ENCODE measurements around the gene SH3BP5. TPM values are rescaled to one million over a fixed set of nuclear protein-coding genes. Genes with fewer than 3 reads are reported as not detected.
"Not testable (repeated sequence)": the region's sequence is repeated elsewhere in the genome, so short reads cannot be mapped to it uniquely, and the experiment has no call there.

The SH3BP5 gene
- total and polyA plus RNA-seq, 12 donors, result 119 to 1,158 (median 180) TPM

DNA sequence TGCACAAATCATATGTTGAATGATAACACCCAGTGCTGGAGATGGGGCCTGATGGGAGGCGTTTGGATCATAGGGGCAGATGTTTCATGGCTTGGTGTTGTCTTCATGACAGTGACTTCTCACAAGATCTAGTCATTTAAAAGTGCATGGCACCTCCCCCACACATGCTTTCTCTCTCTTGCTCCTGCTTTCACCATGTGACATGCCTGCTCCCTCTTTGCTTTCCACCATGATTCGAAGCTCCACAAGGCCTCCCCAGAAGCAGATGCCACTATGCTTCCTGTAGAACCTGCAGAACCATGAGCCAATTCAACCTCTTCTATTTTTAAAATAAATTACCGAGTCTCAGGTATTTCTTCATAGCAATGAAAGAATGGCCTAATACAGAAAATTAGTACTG, 17.8 kb upstream of the SH3BP5 start:
- intact Hi-C loops (cut with DNase I), result no loop called here
- H3K9me3 ChIP-seq (replicated peaks in 1 of 3), result no peaks in the 10 kb centered on the region
- no peak for DNase-seq
- H3K27ac ChIP-seq, result no peak overlapping the region
- no peak for TF ChIP-seq CTCF (IDR thresholded peaks at IDR 0.05)
- TF ChIP-seq POLR2A (IDR thresholded peaks at IDR 0.05), result no peak
- H3K4me1 ChIP-seq (replicated peaks in 1 of 2), result peaks cover 0 to 4% of the 10 kb centered on the region in 2 donors
- no peaks in the 10 kb centered on the region for H3K27me3 ChIP-seq
- 85 to 90% (median 86%) methylated on average over 3 of the region's 3 CpGs for WGBS, 4 donors
- no peaks in the 10 kb centered on the region for H3K36me3 ChIP-seq (replicated peaks in 1 of 2)
- no peak overlapping the region for H3K4me3 ChIP-seq

- H3K9me3 ChIP-seq (replicated peaks in 1 of 3); H3K27ac ChIP-seq; H3K36me3 ChIP-seq (replicated peaks in 1 of 2); intact Hi-C loops (cut with DNase I); H3K4me1 ChIP-seq (replicated peaks in 1 of 2); DNase-seq; H3K4me3 ChIP-seq; H3K27me3 ChIP-seq: not testable (repeated sequence)
- WGBS, 4 donors, result 92 to 98% (median 95%) methylated on average over 5 of the region's 5 CpGs
Measured at GRCh38 chr3:15349438-15349837, 17.1 kb upstream of the SH3BP5 start.

DNA sequence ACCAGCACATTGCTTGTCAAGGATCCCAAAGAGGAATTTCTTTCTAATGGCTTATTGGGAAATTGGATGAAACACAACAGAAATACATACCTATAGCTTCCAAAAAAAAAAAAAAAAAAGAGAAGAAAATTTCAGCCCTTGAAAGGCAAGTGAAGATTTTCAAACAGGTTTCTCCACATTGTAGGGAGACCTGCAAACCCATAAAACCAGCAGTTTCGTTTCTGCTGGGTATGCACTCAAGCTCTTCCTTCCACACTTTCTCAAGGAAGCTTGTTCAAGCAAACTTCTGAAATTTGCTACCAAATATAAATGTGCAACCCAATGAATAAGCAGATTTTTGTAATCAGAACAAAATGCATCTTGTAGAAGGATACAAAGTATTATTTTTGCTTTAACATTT, 15.9 kb upstream of the SH3BP5 start:
- Histone ChIP-seq H3K9me3 (replicated peaks in 1 of 3) (no peaks in the 10 kb centered on the region), H3K27me3 (no peaks in the 10 kb centered on the region), H3K4me3 (no peak overlapping the region), H3K4me1 (replicated peaks in 1 of 2) (peaks cover 0 to 4% of the 10 kb centered on the region in 2 donors), H3K36me3 (replicated peaks in 1 of 2) (no peaks in the 10 kb centered on the region), H3K27ac (no peak overlapping the region)
- intact Hi-C loops (cut with DNase I), result no loop called here
- DNase-seq, result no peak
- 55 to 74% (median 65%) methylated on average over 1 of the region's 1 CpG for WGBS, 4 donors
- TF ChIP-seq POLR2A (IDR thresholded peaks at IDR 0.05) (no peak), CTCF (IDR thresholded peaks at IDR 0.05) (no peak)

DNA sequence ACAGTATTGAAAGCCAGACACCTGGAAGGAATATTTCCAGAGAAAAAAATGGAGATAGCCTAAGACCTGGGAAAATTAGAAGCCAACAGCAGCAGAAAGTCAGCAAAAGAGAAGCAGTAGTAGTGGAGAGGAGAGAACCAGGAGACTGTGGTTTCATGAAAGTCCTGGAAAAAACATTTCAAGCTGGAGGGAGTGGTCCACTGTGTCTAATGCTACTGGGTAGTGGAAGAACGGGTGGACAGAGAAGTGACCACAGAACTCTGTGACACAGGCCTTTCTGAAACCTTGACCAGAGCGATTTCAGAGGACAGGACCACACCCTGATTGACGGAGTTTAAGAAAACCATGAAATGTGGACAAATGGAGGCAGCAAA, 15.3 kb upstream of the SH3BP5 start:
- Histone ChIP-seq H3K36me3 (replicated peaks in 1 of 2) (no peaks in the 10 kb centered on the region), H3K4me3 (no peak overlapping the region), H3K4me1 (replicated peaks in 1 of 2) (peaks cover 0 to 4% of the 10 kb centered on the region in 2 donors), H3K9me3 (replicated peaks in 1 of 3) (no peaks in the 10 kb centered on the region), H3K27me3 (no peaks in the 10 kb centered on the region), H3K27ac (no peak overlapping the region)
- intact Hi-C loops (cut with DNase I), result no loop called here
- TF ChIP-seq CTCF (IDR thresholded peaks at IDR 0.05) (no peak), POLR2A (IDR thresholded peaks at IDR 0.05) (no peak)
- DNase-seq, result no peak
- WGBS, 4 donors, result 60 to 79% (median 73%) methylated on average over 3 of the region's 3 CpGs

GRCh38 chr3:15347063-15347736, 14.8 kb upstream of the SH3BP5 start:
- Histone ChIP-seq H3K9me3 (replicated peaks in 1 of 3) (no peaks in the 10 kb centered on the region), H3K4me1 (replicated peaks in 1 of 2) (peaks cover 0 to 4% of the 10 kb centered on the region in 2 donors), H3K4me3 (no peak overlapping the region), H3K27me3 (no peaks in the 10 kb centered on the region), H3K27ac (no peak overlapping the region), H3K36me3 (replicated peaks in 1 of 2) (no peaks in the 10 kb centered on the region)
- TF ChIP-seq CTCF (IDR thresholded peaks at IDR 0.05), result no peak
- TF ChIP-seq POLR2A (IDR thresholded peaks at IDR 0.05), result no peak
- no peak for DNase-seq
- 86 to 91% (median 89%) methylated on average over 7 of the region's 7 CpGs for WGBS, 4 donors
- intact Hi-C loops (cut with DNase I), result no loop called here

Data from adrenal gland (tissue), 12 donors.